ENCODE measurements around the gene GLIS2. TPM values are rescaled to one million over a fixed set of nuclear protein-coding genes. Genes with fewer than 3 reads are reported as not detected.
A peak's percentile ranks its signal among the peaks of the same experiment; 100 is the strongest.
"Not testable (repeated sequence)": the region's sequence is repeated elsewhere in the genome, so short reads cannot be mapped to it uniquely, and the experiment has no call there.

GLIS2 gene
- polyA plus RNA-seq, 6 donors from 2014 or later = not detected

DNA sequence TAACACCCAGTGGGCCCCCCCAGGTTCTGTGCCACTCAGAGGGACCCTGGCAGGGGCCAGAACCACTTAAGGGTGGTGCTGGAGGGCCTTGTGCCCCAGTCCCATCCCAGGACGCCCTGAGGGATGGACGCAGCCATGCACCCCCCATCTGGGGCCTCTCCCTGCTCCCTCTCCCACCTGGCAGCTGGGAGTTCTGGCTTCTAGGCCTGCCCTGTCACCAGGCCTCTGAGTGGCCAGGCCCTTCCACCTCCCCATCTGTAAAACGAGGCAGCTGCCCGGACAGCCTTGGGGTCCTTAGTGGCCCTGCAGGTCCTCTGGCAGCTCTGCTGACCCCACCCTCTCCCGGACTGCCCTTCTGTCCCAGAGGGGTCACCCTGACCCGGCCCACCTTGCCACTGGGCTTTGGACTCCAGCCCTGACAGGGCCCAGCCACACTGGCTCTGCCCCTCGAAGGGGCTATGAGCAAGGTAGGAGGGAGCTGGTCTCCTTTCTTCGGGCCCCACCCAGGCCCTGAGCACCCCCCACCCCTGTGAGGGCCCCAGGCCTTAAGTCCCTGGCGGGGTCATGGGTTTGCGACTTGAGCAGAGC lies 22.9 kb downstream of the GLIS2 start:
- peaks cover under 1 to 6% (median 5%) of the 10 kb centered on the region in 3 donors for H3K4me1 Mint-ChIP-seq
- H3K4me3 Mint-ChIP-seq = no peak overlapping the region
- H3K9me3 Mint-ChIP-seq = peaks cover 0 to under 1% (median 0%) of the 10 kb centered on the region in 7 donors
- no peaks in the 10 kb centered on the region for H3K36me3 Mint-ChIP-seq
- no peak for DNase-seq
- no peaks in the 10 kb centered on the region for H3K27me3 Mint-ChIP-seq
- no peak for ATAC-seq (ENCODE audit: low read depth in 2 of 2)
- H3K27ac Mint-ChIP-seq = peak overlapping the region in 1 of 6 donors; percentile 21

GRCh38 chr16:4339455-4339854 lies 23.6 kb downstream of the GLIS2 start:
- Mint-ChIP-seq H3K36me3 (no peaks in the 10 kb centered on the region), H3K27me3 (no peaks in the 10 kb centered on the region), H3K9me3 (peaks cover 0 to 1% (median 0%) of the 10 kb centered on the region in 7 donors), H3K27ac (no peak overlapping the region), H3K4me1 (peaks cover 4 to 7% (median 7%) of the 10 kb centered on the region in 3 donors), H3K4me3 (no peak overlapping the region)
- ATAC-seq (ENCODE audit: low read depth in 2 of 2) (no peak), DNase-seq (no peak)

- Mint-ChIP-seq H3K27ac (no peak overlapping the region), H3K36me3 (no peaks in the 10 kb centered on the region), H3K4me1 (peaks cover 7 to 10% (median 7%) of the 10 kb centered on the region in 3 donors), H3K4me3 (no peak overlapping the region), H3K27me3 (no peaks in the 10 kb centered on the region), H3K9me3 (peaks cover 0 to 1% (median 0%) of the 10 kb centered on the region in 7 donors)
- no peak for ATAC-seq (ENCODE audit: low read depth in 2 of 2)
- no peak for DNase-seq
These were observed 24.0 kb downstream of the GLIS2 start for GRCh38 chr16:4339909-4340308.

GRCh38 chr16:4340443-4340842 lies 24.6 kb downstream of the GLIS2 start:
- Mint-ChIP-seq H3K9me3 (peaks cover 0 to 1% (median 0%) of the 10 kb centered on the region in 7 donors), H3K27ac (no peak overlapping the region), H3K27me3 (no peaks in the 10 kb centered on the region), H3K4me3 (no peak overlapping the region), H3K4me1 (peaks cover 7 to 13% (median 8%) of the 10 kb centered on the region in 3 donors), H3K36me3 (no peaks in the 10 kb centered on the region)
- DNase-seq (no peak), ATAC-seq (ENCODE audit: low read depth in 2 of 2) (no peak)

- Mint-ChIP-seq H3K9me3 (peaks cover 0 to 1% (median 0%) of the 10 kb centered on the region in 7 donors), H3K36me3 (no peaks in the 10 kb centered on the region), H3K4me3 (no peak overlapping the region), H3K27me3 (no peaks in the 10 kb centered on the region), H3K4me1 (peaks cover 7 to 16% (median 8%) of the 10 kb centered on the region in 3 donors), H3K27ac (no peak overlapping the region)
- DNase-seq = no peak
- no peak for ATAC-seq (ENCODE audit: low read depth in 2 of 2)
These were observed 25.4 kb downstream of the GLIS2 start for GRCh38 chr16:4341250-4341649.

- H3K27ac Mint-ChIP-seq = peak overlapping the region in 4 of 6 donors; percentile 53 to 90 (median 55)
- no peak overlapping the region for H3K4me3 Mint-ChIP-seq
- no peaks in the 10 kb centered on the region for H3K27me3 Mint-ChIP-seq
- DNase-seq (no peak), ATAC-seq (ENCODE audit: low read depth in 2 of 2) (no peak)
- H3K9me3 Mint-ChIP-seq = peaks cover 0 to 1% (median 0%) of the 10 kb centered on the region in 7 donors
- H3K4me1 Mint-ChIP-seq = peaks cover 8 to 31% (median 18%) of the 10 kb centered on the region in 3 donors
- no peaks in the 10 kb centered on the region for H3K36me3 Mint-ChIP-seq
These were observed 27.2 kb downstream of the GLIS2 start for GRCh38 chr16:4342866-4343744.

DNA sequence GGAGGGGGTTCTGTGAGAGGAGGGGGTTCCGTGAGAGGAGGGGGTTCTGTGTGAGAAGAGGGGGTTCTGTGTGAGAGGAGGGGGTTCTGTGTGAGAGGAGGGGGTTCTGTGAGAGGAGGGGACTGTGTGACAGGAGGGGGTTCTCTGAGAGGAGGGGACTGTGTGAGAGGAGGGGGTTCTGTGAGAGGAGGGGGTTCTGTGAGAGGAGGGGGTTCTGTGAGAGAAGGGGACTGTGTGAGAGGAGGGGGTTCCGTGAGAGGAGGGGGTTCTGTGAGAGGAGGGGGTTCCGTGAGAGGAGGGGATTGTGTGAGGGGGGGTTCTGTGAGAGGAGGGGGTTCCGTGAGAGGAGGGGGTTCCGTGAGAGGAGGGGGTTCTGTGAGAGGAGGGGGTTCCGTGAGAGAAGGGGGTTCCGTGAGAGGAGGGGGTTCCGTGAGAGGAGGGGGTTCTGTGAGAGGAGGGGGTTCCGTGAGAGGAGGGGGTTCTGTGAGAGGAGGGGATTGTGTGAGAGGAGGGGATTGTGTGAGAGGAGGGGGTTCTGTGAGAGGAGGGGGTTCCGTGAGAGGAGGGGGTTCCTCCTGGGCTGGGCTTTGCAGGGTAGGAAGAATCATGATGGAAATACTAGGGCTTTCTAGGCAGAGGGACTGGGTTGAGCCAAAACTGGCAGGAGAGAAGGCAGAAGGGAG lies 28.6 kb downstream of the GLIS2 start:
- ATAC-seq (ENCODE audit: low read depth in 2 of 2) = not testable (repeated sequence)
- H3K27ac Mint-ChIP-seq = peak overlapping the region in 3 of 6 donors; percentile 14 to 78 (median 62)

DNA sequence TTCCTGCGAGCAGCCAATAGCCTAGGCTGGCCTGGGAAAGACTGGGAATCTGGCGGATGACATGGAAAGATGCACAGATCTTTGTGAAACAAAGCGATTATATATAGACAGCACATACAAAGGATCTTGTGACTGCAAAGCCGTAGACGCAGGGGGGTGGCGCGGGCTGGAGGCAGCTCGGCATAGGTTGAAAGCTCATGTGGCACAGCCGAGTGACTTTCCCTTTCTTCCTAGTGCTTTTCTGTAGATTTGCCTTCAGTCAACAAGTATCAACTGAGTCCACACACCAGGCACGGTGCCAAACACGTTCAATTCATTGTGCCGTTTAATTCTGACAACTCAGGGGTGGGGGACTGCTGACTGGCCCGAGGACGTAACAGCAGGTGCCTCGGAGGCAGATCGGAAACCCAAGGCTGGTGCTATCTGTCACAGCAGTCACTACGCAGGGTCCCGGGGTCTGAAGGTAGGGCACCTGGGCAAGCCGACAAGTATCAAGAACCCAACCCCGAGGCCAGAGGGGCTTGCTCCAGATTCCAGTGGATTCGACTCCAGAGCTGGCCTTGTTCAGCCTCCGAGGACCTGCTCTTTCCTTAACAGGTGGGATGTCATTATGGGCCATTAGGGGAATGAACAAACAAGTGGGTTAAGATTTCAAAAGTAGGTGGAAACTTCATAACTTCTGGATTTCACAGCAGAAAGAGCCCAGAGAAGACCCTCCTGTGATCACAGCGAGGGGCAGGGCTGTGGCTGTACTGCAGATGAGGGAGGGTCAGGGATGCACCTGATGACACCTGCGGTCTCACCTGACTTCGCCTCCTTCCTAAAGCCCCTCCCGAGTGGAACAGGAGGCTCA lies 29.3 kb downstream of the GLIS2 start:
- no peaks in the 10 kb centered on the region for H3K27me3 Mint-ChIP-seq
- H3K4me1 Mint-ChIP-seq = peaks cover 13 to 40% (median 25%) of the 10 kb centered on the region in 3 donors
- H3K27ac Mint-ChIP-seq = peak overlapping the region in 5 of 6 donors; percentile 14 to 78 (median 54)
- H3K36me3 Mint-ChIP-seq = no peaks in the 10 kb centered on the region
- no peak for ATAC-seq (ENCODE audit: low read depth in 2 of 2)
- H3K9me3 Mint-ChIP-seq = peaks cover 0 to 1% (median 0%) of the 10 kb centered on the region in 7 donors
- DNase-seq = no peak
- H3K4me3 Mint-ChIP-seq = peak overlapping the region in 1 of 8 donors; percentile 21

More for the DNA sequence above, 28.6 kb downstream of the GLIS2 start:
- not testable (repeated sequence) for H3K9me3 Mint-ChIP-seq, H3K36me3 Mint-ChIP-seq, H3K4me3 Mint-ChIP-seq, H3K27me3 Mint-ChIP-seq, DNase-seq
- peaks cover 13 to 37% (median 25%) of the 10 kb centered on the region in 3 donors for H3K4me1 Mint-ChIP-seq

DNA sequence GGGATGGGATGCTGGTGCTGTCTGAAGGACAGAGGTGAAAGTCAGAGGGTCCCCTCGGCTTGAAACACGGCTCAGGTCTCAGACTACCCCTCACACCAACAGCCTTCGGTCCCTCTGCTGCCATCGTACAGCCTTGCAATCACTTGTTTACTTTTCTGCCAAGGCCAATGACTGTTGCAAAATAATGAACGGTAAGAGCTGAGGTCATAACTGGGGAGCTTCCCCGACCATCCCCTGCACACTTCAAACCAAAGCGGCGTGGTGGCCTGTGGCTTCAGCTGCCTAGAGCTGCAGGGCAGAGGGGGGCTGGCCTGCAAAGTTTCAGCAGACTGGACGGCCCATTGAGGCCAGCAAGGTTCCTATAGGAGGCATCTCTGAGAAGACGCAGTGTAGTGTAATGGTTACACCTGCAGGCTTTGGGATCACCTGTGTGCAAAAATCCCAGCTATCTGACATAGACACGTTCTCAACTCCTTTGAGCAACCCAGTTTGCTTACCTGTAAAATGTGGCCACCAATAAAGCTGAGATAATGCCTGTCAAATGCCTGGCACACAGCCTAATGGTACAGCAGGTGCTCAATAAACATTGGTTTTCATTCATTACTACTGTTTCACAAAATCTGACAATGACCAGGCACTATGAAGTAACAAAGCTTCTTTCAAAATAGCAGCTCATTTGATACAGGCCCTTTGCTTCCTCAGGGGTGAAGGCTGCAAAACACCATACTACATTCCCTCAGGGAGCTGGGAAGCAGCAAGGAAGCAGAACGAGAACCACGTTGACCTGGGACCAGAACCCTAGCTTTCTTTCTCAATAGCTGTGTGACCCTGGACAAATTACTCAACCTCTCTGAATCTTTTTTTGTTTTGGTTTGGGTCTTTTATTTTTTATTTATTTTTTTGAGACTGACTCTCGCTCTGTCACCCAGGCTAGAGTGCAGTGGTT lies 30.2 kb downstream of the GLIS2 start:
- H3K4me1 Mint-ChIP-seq = peaks cover 15 to 47% (median 26%) of the 10 kb centered on the region in 3 donors
- no peak for ATAC-seq (ENCODE audit: low read depth in 2 of 2)
- H3K4me3 Mint-ChIP-seq = peak overlapping the region in 1 of 8 donors; percentile 13
- no peaks in the 10 kb centered on the region for H3K36me3 Mint-ChIP-seq
- DNase-seq = no peak
- peaks cover 0 to 1% (median 0%) of the 10 kb centered on the region in 7 donors for H3K9me3 Mint-ChIP-seq
- peak overlapping the region in 2 of 6 donors; percentile 38 to 44 for H3K27ac Mint-ChIP-seq
- no peaks in the 10 kb centered on the region for H3K27me3 Mint-ChIP-seq

- no peak for ATAC-seq (ENCODE audit: low read depth in 2 of 2)
- Mint-ChIP-seq H3K27ac (peak overlapping the region in 2 of 6 donors; percentile 28 to 45), H3K4me3 (peak overlapping the region in 2 of 8 donors; percentile 19 to 61), H3K9me3 (peaks cover 0 to 1% (median 0%) of the 10 kb centered on the region in 7 donors), H3K36me3 (no peaks in the 10 kb centered on the region), H3K4me1 (peaks cover 17 to 51% (median 34%) of the 10 kb centered on the region in 3 donors), H3K27me3 (no peaks in the 10 kb centered on the region)
- no peak for DNase-seq
These were observed 31.1 kb downstream of the GLIS2 start for GRCh38 chr16:4347010-4347409.

DNA sequence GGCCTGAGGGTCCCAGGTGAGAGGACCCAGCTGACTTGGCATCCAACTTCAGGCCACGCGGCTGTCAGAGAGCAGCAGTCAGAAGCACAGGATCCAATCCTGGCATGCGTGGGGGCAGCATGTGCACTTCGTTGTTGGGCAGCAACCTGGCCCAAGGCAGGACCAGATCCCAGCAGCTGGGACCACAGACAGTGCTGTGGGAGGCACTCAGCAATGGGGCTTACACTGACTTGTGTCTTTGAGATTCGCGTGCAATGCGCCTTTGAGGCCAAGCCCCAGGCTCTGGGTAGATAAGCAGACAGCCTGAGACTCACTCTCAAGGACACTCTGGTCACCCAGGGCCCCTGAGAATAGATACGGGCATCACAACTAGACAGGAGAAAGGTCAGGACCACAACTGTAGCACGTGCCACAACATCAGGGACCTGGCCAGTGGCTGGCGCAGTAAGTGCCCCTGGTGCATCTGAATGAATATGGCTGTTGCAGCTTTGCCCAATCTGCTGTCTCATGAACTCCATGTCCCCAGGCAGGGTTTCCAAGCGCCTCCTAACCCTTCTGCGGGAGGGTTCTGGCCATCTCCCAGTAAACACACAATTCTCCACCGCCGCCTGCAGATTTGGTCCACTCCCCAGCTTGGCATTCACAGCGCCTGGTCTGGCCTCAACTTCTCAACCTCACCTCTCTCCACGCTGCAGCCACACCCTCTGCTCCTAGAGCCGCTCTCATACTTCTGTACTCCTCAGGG lies 32.1 kb downstream of the GLIS2 start:
- Mint-ChIP-seq H3K27me3 (no peaks in the 10 kb centered on the region), H3K4me1 (peaks cover 17 to 51% (median 34%) of the 10 kb centered on the region in 3 donors), H3K36me3 (no peaks in the 10 kb centered on the region), H3K9me3 (peaks cover 0 to 1% (median 0%) of the 10 kb centered on the region in 7 donors), H3K4me3 (peak overlapping the region in 3 of 8 donors; percentile 37 to 70 (median 38)), H3K27ac (no peak overlapping the region)
- DNase-seq = no peak
- ATAC-seq (ENCODE audit: low read depth in 2 of 2) = no peak

Data from naive B cell (primary cell).